GM12873 (cell line): ENCODE measurements around the gene EMC10.

ENCODE experiments used
- TF ChIP-seq, protein P1 (sequence below): IDR thresholded peaks from 2 replicates; pipeline ENCODE4 v1.5.1; 2012; ENCODE audit warnings: low read depth, mild to moderate bottlenecking, moderate library complexity, low read length, control low read depth; ENCODE audit not compliant: insufficient read depth; ENCODE audit errors: missing control alignments

The EMC10 gene

DNA sequence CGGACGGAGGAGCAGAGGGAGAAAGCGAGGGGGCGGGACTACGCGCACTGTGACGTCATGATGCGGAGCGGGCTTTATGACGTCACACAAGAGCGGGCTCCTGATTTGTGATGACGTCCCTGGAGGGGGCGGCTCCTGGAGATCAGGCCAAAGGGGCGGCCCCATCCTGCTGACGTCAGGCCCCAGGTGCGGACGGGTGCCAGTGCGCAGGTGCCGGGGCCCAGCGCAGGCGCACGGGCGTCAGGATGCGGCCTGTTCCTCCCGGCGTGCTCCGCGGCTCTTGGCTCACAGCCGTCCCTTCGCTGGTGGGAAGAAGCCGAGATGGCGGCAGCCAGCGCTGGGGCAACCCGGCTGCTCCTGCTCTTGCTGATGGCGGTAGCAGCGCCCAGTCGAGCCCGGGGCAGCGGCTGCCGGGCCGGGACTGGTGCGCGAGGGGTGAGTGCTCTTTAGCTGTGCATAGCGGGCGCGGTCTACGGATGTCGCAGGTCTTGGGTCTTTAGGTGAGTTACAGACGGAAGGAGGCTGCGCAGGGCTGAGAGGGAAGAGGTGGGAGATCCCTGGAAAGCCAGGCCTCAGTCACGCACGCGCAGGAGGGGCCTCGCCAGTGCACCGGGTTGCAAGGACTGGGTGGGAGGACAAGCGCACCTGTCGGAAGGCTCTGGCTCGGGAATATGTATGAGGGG lies at the start of gene EMC10, which contains the start of gene GARIN5A:
Gene EMC10 (plus strand): TSS at position 284 of the 683 bp plus-strand sequence. CDS start 38 bp downstream, at position 322.
Gene GARIN5A (minus strand): TSS at position 625 of the 683 bp plus-strand sequence. CDS start 460 bp downstream, at position 165.
- TF ChIP-seq, protein P1, sequence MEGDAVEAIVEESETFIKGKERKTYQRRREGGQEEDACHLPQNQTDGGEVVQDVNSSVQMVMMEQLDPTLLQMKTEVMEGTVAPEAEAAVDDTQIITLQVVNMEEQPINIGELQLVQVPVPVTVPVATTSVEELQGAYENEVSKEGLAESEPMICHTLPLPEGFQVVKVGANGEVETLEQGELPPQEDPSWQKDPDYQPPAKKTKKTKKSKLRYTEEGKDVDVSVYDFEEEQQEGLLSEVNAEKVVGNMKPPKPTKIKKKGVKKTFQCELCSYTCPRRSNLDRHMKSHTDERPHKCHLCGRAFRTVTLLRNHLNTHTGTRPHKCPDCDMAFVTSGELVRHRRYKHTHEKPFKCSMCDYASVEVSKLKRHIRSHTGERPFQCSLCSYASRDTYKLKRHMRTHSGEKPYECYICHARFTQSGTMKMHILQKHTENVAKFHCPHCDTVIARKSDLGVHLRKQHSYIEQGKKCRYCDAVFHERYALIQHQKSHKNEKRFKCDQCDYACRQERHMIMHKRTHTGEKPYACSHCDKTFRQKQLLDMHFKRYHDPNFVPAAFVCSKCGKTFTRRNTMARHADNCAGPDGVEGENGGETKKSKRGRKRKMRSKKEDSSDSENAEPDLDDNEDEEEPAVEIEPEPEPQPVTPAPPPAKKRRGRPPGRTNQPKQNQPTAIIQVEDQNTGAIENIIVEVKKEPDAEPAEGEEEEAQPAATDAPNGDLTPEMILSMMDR, result no peak

DNA sequence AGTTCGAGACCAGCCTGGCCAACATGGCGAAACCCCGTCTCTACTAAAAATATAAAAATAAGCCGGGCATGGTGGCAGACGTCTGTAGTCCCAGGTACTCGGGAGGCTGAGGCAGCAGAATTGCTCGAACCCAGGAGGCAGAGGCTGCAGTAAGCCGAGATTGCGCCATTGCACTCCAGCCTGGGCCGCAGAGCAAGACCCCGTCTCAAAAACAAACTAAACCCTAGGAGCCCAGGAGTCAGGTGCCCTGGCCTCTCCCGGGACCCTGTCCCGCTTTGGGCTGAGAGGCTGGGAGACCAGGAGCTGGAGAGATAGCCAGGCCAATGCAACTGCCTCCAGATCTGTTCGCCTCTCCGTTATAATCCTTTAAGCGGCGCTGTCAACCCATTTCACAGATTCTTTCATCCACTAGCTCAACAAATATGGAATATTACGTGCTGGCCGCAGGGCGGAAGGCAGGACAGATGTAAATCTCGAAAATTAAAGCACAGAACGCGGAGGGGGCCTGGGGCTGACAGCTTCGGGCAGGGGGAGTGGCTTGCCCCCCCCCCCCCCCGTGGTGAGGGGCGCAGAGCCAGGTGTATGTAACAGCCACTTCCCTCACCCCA lies 48.9 kb upstream of the EMC10 start:
- TF ChIP-seq, protein P1, result no peak

DNA sequence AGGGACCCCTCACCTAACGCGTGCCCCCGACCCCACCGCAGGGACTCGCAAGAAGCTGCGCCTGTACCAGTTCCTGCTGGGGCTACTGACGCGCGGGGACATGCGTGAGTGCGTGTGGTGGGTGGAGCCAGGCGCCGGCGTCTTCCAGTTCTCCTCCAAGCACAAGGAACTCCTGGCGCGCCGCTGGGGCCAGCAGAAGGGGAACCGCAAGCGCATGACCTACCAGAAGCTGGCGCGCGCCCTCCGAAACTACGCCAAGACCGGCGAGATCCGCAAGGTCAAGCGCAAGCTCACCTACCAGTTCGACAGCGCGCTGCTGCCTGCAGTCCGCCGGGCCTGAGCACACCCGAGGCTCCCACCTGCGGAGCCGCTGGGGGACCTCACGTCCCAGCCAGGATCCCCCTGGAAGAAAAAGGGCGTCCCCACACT lies 48.3 kb upstream of the EMC10 start:
- TF ChIP-seq, protein P1, result no peak

DNA sequence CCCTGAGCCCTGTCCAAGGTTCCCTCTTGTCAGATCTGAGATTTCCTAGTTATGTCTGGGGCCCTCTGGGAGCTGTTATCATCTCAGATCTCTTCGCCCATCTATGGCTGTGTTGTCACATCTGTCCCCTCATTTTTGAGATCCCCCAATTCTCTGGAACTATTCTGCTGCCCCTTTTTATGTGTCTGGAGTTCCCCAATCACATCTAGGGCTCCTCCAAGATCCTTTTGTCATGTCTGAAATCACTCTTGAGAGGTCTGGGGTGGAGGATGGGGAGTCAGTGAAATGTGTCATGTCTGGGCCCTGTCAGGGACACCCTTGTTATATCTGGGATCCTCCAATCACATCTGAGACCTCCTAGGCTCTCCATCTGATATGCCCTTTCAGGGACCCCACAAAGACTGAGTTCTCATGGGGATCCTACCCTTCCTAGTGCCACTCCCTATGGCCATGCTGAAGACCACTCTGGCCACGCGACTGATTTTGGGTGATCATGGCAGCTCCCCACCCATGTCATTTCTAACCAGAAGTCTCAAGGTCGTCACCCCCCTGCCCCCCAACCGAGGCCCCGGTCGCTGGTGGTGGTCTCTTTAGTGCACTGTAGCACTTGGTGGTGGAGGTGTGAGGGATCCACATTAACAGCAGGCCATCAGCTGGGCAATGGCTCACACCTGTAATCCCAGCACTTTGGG lies 47.4 kb upstream of the EMC10 start:
- TF ChIP-seq, protein P1, result no peak

DNA sequence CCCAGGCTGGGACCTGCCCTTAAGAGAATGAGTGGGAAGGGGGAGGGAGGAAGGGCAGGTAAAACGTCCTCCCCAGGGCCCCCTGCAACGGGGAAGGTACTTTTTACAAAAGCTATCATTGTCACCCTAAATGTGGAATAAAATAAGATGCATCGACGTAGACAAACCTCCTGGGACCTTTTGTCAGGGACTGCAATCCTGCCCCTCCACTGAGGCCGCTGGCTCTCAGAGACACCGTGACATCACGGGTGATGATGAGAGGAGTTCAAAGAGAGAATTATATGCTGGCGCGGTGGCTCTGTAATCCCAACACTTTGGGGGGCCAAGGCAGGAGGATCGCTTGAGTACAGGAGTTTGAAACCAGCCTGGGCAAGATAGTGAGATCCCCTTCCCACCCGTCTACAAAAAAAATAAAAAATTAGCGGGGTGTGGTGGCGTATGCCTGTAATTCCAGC lies 45.4 kb upstream of the EMC10 start:
- TF ChIP-seq, protein P1, result no peak

DNA sequence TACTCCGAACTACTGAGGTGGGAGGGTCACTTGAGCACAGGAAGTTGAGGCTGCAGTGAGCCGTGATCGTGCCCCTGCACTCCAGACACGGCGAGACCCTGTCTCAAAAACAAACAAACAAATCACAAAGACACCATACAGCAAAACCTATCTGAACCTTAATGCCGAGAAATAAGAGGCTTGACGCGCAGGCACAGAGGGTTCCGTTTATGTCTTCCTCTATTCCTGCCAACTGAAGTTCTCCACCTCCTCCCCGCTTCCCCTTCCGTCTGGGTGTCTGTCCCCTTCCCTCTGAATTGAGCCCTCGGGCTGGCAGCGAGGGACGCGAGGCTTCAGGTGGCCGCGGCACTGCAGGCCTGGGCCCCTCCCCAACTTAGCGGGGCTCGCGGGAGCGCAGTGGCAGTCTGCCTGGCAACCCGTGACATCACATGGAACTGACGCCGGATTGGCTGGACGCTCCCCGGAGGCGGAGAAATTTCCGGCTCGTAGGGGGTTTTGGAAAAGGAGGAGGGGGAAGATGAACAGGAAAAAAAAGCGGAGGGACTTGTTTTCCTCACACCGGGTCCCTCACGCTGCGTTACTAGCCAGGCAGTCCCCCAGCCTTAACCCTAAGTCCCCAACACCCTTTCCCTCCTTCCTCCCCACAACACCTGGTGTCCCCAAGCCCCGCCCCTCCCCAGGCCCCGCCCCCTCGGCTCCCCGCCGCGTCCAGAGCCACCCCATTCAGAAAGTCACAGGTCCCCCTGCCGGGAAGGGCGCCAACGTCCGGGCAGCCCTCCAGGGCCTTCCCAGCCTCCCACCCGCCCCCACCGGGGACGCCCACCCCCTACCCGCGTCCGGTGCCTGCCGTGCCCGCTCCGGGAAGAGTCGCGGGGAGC lies 44.7 kb upstream of the EMC10 start:
- TF ChIP-seq, protein P1, result no peak
